Measurements from ENCODE around the gene TRIO. TPM values are rescaled to one million over a fixed set of nuclear protein-coding genes. Genes with fewer than 3 reads are reported as not detected.

Gene TRIO
- total RNA-seq, 1 experiment from 2014 or later: 99.8 TPM

GRCh38 chr5:14110680-14111079 is 32.5 kb upstream of the TRIO start:
- Histone ChIP-seq H3K4me1 (ENCODE audit: insufficient read depth, low read length, poor library complexity, severe bottlenecking) (peaks cover 2% of the 10 kb centered on the region), H3K36me3 (ENCODE audit: insufficient read depth, low read length, poor library complexity, severe bottlenecking) (no peaks in the 10 kb centered on the region), H3K4me3 (ENCODE audit: low read depth, low read length, poor library complexity, severe bottlenecking) (no peak overlapping the region), H3K27ac (ENCODE audit: low read depth, low read length, poor library complexity, severe bottlenecking) (no peak overlapping the region), H3K9me3 (ENCODE audit: low read depth, low read length, poor library complexity, severe bottlenecking) (no peaks in the 10 kb centered on the region), H3K27me3 (replicated peaks; ENCODE audit: insufficient read depth, low read depth, low read length, poor library complexity) (no peaks in the 10 kb centered on the region)
- POLR2A ChIA-PET (ENCODE audit: low non-redundant PET): no interaction called here
- DNase-seq (ENCODE audit: low spot score): no peak
- CTCF ChIA-PET: no interaction called here
- TF ChIP-seq CTCF (conservative IDR thresholded peaks at IDR 0.05; ENCODE audit: low read depth, low read length) (no peak), EZH2 (IDR thresholded peaks at IDR 0.05; ENCODE audit: borderline replicate concordance, low read depth, low read length, poor library complexity, severe bottlenecking) (no peak)
- intact Hi-C loops (cut with micrococcal nuclease; ENCODE audit: unreplicated experiment): no loop called here
- BruUV-seq (replicated peaks): no TSS peak

- Histone ChIP-seq H3K9me3 (ENCODE audit: low read depth, low read length, poor library complexity, severe bottlenecking) (no peaks in the 10 kb centered on the region), H3K36me3 (ENCODE audit: insufficient read depth, low read length, poor library complexity, severe bottlenecking) (no peaks in the 10 kb centered on the region), H3K27me3 (replicated peaks; ENCODE audit: insufficient read depth, low read depth, low read length, poor library complexity) (no peaks in the 10 kb centered on the region), H3K4me1 (ENCODE audit: insufficient read depth, low read length, poor library complexity, severe bottlenecking) (no peaks in the 10 kb centered on the region), H3K4me3 (ENCODE audit: low read depth, low read length, poor library complexity, severe bottlenecking) (no peak overlapping the region), H3K27ac (ENCODE audit: low read depth, low read length, poor library complexity, severe bottlenecking) (no peak overlapping the region)
- BruUV-seq (replicated peaks): no TSS peak
- no peak for TF ChIP-seq CTCF (conservative IDR thresholded peaks at IDR 0.05; ENCODE audit: low read depth, low read length)
- DNase-seq (ENCODE audit: low spot score): no peak
- ChIA-PET CTCF (no interaction called here), POLR2A (ENCODE audit: low non-redundant PET) (no interaction called here)
- intact Hi-C loops (cut with micrococcal nuclease; ENCODE audit: unreplicated experiment): no loop called here
These were observed 30.0 kb upstream of the TRIO start for GRCh38 chr5:14112998-14113652.

- TF ChIP-seq CTCF (conservative IDR thresholded peaks at IDR 0.05; ENCODE audit: low read depth, low read length) (no peak), EZH2 (IDR thresholded peaks at IDR 0.05; ENCODE audit: borderline replicate concordance, low read depth, low read length, poor library complexity, severe bottlenecking) (no peak)
- no peak for DNase-seq (ENCODE audit: low spot score)
- H3K9me3 ChIP-seq (ENCODE audit: low read depth, low read length, poor library complexity, severe bottlenecking): no peaks in the 10 kb centered on the region
- intact Hi-C loops (cut with micrococcal nuclease; ENCODE audit: unreplicated experiment): no loop called here
- POLR2A ChIA-PET (ENCODE audit: low non-redundant PET): no interaction called here
- CTCF ChIA-PET: no interaction called here
- BruUV-seq (replicated peaks): no TSS peak
- no peaks in the 10 kb centered on the region for H3K36me3 ChIP-seq (ENCODE audit: insufficient read depth, low read length, poor library complexity, severe bottlenecking)
- H3K4me3 ChIP-seq (ENCODE audit: low read depth, low read length, poor library complexity, severe bottlenecking): no peak overlapping the region
- H3K27ac ChIP-seq (ENCODE audit: low read depth, low read length, poor library complexity, severe bottlenecking): no peak overlapping the region
- no peaks in the 10 kb centered on the region for H3K4me1 ChIP-seq (ENCODE audit: insufficient read depth, low read length, poor library complexity, severe bottlenecking)
- H3K27me3 ChIP-seq (replicated peaks; ENCODE audit: insufficient read depth, low read depth, low read length, poor library complexity): no peaks in the 10 kb centered on the region
These were observed 28.4 kb upstream of the TRIO start for GRCh38 chr5:14114615-14115251.

All from A673 (cell line).